ENCODE measurements around the gene CST8. TPM values are rescaled to one million over a fixed set of nuclear protein-coding genes. Genes with fewer than 3 reads are reported as not detected.
A peak's percentile ranks its signal among the peaks of the same experiment; 100 is the strongest.

CST8 gene
- total and polyA plus RNA-seq, 2 experiments from 2014 or later: not detected

DNA sequence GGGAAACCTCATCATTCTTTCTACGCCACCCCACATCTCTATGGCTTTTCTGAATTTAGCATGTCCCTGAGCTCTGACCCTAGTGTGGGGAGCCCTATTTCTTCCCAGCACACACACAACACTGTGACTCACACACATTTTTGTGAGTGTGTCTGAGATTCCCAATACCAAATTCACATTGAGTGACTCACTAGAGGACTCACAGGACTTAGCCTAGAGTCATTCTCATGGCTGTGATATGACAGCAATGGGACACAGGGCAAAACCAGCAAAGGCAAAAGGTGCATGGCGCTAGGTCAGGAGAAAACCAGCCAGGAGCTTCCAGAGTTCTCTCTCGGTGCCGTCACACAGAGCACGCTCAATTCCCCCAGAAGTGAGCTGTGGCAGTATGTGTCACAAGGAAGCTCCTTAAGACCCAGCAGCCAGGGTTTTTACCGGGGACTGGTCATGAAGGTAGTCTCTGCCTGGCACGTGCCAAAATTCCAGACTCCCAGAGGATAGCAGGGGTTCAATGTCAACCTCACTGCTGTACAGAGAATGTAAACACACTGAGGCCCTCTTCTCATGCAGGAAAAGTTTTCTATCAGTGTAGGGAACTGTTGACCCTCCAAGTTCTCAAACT lies 45.2 kb upstream of the CST8 start:
- Histone ChIP-seq H3K36me3 (replicated peaks; ENCODE audit: insufficient read depth, low read depth) (no peaks in the 10 kb centered on the region), H3K4me3 (no peak overlapping the region), H3K79me2 (no peaks in the 10 kb centered on the region), H3K9me2 (replicated peaks; ENCODE audit: insufficient read depth) (no peaks in the 10 kb centered on the region), H3K27me3 (no peaks in the 10 kb centered on the region), H3K9me3 (ENCODE audit: low read depth) (no peaks in the 10 kb centered on the region), H3K27ac (no peak overlapping the region), H3K4me1 (ENCODE audit: insufficient read depth) (no peaks in the 10 kb centered on the region), H4K20me1 (ENCODE audit: insufficient read depth, poor library complexity, severe bottlenecking) (no peaks in the 10 kb centered on the region), H3K4me2 (no peak overlapping the region), H2AFZ (no peak overlapping the region)
- DNase-seq (ENCODE audit: low spot score): peak; percentile 22
- WGBS (ENCODE audit: low lambda C conversion rate, missing lambda C conversion rate): 92% methylated on average over 7 of the region's 7 CpGs
- TF ChIP-seq EZH2 (IDR thresholded peaks at IDR 0.05; ENCODE audit: borderline replicate concordance): no peak
- TF ChIP-seq EZH2phosphoT487 (IDR thresholded peaks at IDR 0.05; ENCODE audit: low read depth, severe bottlenecking, unreplicated experiment): no peak
- TF ChIP-seq, protein P1, sequence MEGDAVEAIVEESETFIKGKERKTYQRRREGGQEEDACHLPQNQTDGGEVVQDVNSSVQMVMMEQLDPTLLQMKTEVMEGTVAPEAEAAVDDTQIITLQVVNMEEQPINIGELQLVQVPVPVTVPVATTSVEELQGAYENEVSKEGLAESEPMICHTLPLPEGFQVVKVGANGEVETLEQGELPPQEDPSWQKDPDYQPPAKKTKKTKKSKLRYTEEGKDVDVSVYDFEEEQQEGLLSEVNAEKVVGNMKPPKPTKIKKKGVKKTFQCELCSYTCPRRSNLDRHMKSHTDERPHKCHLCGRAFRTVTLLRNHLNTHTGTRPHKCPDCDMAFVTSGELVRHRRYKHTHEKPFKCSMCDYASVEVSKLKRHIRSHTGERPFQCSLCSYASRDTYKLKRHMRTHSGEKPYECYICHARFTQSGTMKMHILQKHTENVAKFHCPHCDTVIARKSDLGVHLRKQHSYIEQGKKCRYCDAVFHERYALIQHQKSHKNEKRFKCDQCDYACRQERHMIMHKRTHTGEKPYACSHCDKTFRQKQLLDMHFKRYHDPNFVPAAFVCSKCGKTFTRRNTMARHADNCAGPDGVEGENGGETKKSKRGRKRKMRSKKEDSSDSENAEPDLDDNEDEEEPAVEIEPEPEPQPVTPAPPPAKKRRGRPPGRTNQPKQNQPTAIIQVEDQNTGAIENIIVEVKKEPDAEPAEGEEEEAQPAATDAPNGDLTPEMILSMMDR (IDR thresholded peaks at IDR 0.05; ENCODE audit: poor library complexity): no peak

GRCh38 chr20:23446505-23446904 lies 44.4 kb upstream of the CST8 start:
- Histone ChIP-seq H2AFZ (no peak overlapping the region), H3K9me3 (ENCODE audit: low read depth) (no peaks in the 10 kb centered on the region), H3K36me3 (replicated peaks; ENCODE audit: insufficient read depth, low read depth) (no peaks in the 10 kb centered on the region), H3K27ac (no peak overlapping the region), H3K4me2 (no peak overlapping the region), H3K9me2 (replicated peaks; ENCODE audit: insufficient read depth) (no peaks in the 10 kb centered on the region), H3K27me3 (no peaks in the 10 kb centered on the region), H3K79me2 (no peaks in the 10 kb centered on the region), H4K20me1 (ENCODE audit: insufficient read depth, poor library complexity, severe bottlenecking) (no peaks in the 10 kb centered on the region), H3K4me1 (ENCODE audit: insufficient read depth) (no peaks in the 10 kb centered on the region), H3K4me3 (no peak overlapping the region)
- peak; percentile 40 for DNase-seq (ENCODE audit: low spot score)
- no peak for TF ChIP-seq EZH2 (IDR thresholded peaks at IDR 0.05; ENCODE audit: borderline replicate concordance)
- TF ChIP-seq, protein P1 (IDR thresholded peaks at IDR 0.05; ENCODE audit: poor library complexity): peak; percentile 49
- no peak for TF ChIP-seq EZH2phosphoT487 (IDR thresholded peaks at IDR 0.05; ENCODE audit: low read depth, severe bottlenecking, unreplicated experiment)
- WGBS (ENCODE audit: low lambda C conversion rate, missing lambda C conversion rate): 73% methylated on average over 8 of the region's 8 CpGs

- H3K79me2 ChIP-seq: no peaks in the 10 kb centered on the region
- H3K36me3 ChIP-seq (replicated peaks; ENCODE audit: insufficient read depth, low read depth): no peaks in the 10 kb centered on the region
- no peaks in the 10 kb centered on the region for H3K9me2 ChIP-seq (replicated peaks; ENCODE audit: insufficient read depth)
- no peak overlapping the region for H3K27ac ChIP-seq
- no peaks in the 10 kb centered on the region for H3K9me3 ChIP-seq (ENCODE audit: low read depth)
- H4K20me1 ChIP-seq (ENCODE audit: insufficient read depth, poor library complexity, severe bottlenecking): no peaks in the 10 kb centered on the region
- H3K27me3 ChIP-seq: no peaks in the 10 kb centered on the region
- peaks cover 3% of the 10 kb centered on the region for H3K4me1 ChIP-seq (ENCODE audit: insufficient read depth)
- 92% methylated on average over 5 of the region's 5 CpGs for WGBS (ENCODE audit: low lambda C conversion rate, missing lambda C conversion rate)
- no peak overlapping the region for H3K4me2 ChIP-seq
- no peak overlapping the region for H2AFZ ChIP-seq
- no peak for DNase-seq (ENCODE audit: low spot score)
- H3K4me3 ChIP-seq: no peak overlapping the region
- TF ChIP-seq EZH2phosphoT487 (IDR thresholded peaks at IDR 0.05; ENCODE audit: low read depth, severe bottlenecking, unreplicated experiment) (no peak), EZH2 (IDR thresholded peaks at IDR 0.05; ENCODE audit: borderline replicate concordance) (no peak)
- TF ChIP-seq, protein P1 (IDR thresholded peaks at IDR 0.05; ENCODE audit: poor library complexity): no peak
Observed at GRCh38 chr20:23448167-23448566, 42.8 kb upstream of the CST8 start.

Measured in hepatocyte (in vitro differentiated cells).